NOMO-1 treated with DMSO at 0.1 percent for 48 hours (cell line): Measurements from ENCODE around the gene PIGT.
"Not testable (repeated sequence)": the region's sequence is repeated elsewhere in the genome, so short reads cannot be mapped to it uniquely, and the experiment has no call there.

Source experiments
- DNase-seq: peaks from one replicate; lab custom pipeline; 2025; ENCODE audit not compliant: unreplicated experiment; lab: John Stamatoyannopoulos, UW

The PIGT gene

GRCh38 chr20:45462711-45463509 is 47.0 kb downstream of the PIGT start:
- DNase-seq, result no peak

GRCh38 chr20:45463709-45464108 is 47.8 kb downstream of the PIGT start:
- DNase-seq, result no peak

GRCh38 chr20:45465491-45466266 is 49.7 kb downstream of the PIGT start:
- peak; percentile 72 for DNase-seq

GRCh38 chr20:45467172-45467571 is 51.2 kb downstream of the PIGT start:
- DNase-seq, result no peak

- DNase-seq, result no peak
These were observed 51.9 kb downstream of the PIGT start for GRCh38 chr20:45467861-45468260.

GRCh38 chr20:45469336-45470261 is 53.7 kb downstream of the PIGT start, which contains the start of gene WFDC2:
Gene WFDC2 (plus strand): TSS chr20:45469753. CDS start chr20:45469782, 29 bp downstream.
- no peak for DNase-seq

- peak; percentile 19 for DNase-seq
These were observed 54.5 kb downstream of the PIGT start for GRCh38 chr20:45470262-45470931.

- DNase-seq, result peak; percentile 21
These were observed 55.0 kb downstream of the PIGT start for GRCh38 chr20:45470937-45471336.

- not testable (repeated sequence) for DNase-seq
These were observed 56.3 kb downstream of the PIGT start for GRCh38 chr20:45472286-45472685.
